Dermis microvascular lymphatic vessel endothelial cell (primary cell): ENCODE measurements around the gene TMEM171. TPM values are rescaled to one million over a fixed set of nuclear protein-coding genes. Genes with fewer than 3 reads are reported as not detected.
A peak's percentile ranks its signal among the peaks of the same experiment; 100 is the strongest.

ENCODE experiments used
- DNase-seq, 2 donors: peaks; one replicate each; pipeline versions ENCODE4 v3.0.0 to v3.0.0-alpha.2; 2010; ENCODE audit warnings: low read depth in 2 of 2
- total RNA-seq: library from RNA; depleted of rRNA; stranded (reverse); fragments of >200 nt; gene quantifications from 2 replicates; pipeline ENCODE4 v1.2.1, GENCODE V29; 2014

TMEM171 gene
- total RNA-seq, 1 donor from 2014 or later: 1.4 TPM

DNA sequence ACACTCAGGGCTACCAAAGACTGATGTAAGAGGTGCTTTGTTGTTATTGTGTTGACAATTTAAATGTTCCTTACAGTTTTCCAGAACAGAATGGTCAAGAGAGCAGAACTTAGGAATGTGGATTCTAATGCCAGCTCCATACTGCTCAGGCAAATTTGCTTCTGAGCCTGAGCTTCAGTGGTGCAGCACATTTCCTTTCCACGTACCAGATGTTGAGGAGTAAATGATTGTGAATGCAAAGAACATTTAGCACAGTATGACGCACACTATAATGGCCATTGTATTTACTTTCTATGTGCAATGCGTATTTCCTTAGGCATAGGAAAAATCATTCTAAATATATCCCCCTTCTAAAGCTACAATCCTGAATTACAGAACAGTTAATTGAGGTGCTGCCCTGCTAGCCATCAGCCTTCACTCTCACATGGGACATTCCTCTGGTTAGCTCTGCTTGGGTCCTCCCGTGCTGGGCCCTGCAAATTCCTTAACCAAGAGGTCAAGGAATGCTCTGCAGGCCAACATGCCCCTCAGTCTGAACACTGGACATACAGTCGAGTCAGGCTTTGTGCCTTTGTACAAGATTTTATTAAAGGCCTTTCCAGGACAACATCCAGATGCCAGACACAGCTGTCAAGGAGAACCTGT is 31.5 kb downstream of the TMEM171 start:
- DNase-seq: peak in 1 of 2 donors; percentile 5

- DNase-seq: no peak
Observed at GRCh38 chr5:73152411-73153388, 32.3 kb downstream of the TMEM171 start.

GRCh38 chr5:73153513-73153912 is 33.1 kb downstream of the TMEM171 start:
- DNase-seq: no peak

GRCh38 chr5:73154208-73155006 is 34.0 kb downstream of the TMEM171 start:
- DNase-seq: no peak

GRCh38 chr5:73155271-73156222 is 35.2 kb downstream of the TMEM171 start:
- no peak for DNase-seq

DNA sequence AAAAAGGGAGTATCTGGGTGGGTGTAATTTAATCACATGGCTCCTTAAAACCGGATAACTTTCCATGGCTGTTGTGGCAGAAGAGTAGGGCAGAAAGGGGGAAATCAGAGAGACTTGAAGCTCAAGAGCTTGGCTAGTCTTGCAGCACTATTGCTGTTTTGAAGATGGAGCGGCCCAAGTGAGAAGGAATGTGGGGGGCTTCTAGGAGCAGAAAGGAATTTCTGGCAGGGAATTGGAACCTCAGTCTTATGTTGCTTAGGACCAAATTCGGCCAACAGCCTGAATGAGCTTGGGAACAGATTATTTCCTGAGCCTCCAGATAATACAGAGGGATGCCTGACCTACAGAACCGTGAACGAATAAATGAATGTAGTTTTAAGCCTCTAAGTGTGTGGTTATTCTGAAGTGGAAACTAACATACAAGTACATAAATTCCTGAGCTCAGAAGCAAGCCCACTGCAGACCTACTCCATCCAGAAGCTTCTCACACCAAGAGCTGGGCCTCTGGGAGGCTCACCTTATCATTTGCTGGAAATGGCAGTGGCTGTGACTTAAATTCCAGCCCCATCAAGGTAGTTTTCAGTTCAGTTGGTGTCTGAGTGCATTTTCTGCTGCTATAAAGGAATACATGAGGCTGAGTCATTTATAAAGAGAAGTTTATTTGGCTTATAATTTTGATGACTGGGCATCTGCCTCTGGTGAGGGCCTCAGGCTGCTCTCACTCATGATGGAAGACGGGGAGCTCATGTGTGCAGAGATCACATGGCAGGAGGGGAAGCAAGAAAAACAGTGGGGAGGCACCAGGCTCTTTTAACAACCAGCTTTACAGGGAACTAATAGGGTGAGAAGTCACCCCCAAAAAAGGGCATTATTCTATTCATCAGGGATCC is 37.3 kb downstream of the TMEM171 start:
- DNase-seq: no peak

GRCh38 chr5:73158313-73158712 is 37.9 kb downstream of the TMEM171 start:
- no peak for DNase-seq

- DNase-seq: no peak
Observed at GRCh38 chr5:73160239-73160671, 39.9 kb downstream of the TMEM171 start.

DNA sequence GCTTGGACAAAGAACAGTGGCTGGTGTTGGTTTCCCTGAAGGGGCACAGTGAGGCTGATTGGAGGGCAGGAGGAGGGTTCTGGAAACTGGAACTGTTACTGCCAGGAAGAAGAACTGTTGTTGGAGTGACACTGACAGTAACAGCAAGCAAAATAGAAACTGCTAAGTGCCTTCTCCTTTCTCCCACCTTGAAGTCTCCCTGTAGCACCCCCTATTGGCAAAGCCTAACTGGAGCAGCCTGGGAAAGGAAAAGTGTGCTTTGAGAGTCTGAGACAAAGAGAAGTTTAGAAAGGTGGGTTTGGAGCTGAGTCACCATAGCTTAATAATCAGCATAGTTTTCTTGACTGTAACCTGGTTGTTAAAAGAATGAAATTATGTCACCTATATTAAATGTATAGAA is 50.1 kb downstream of the TMEM171 start:
- DNase-seq: peak; percentile 3 to 47

DNA sequence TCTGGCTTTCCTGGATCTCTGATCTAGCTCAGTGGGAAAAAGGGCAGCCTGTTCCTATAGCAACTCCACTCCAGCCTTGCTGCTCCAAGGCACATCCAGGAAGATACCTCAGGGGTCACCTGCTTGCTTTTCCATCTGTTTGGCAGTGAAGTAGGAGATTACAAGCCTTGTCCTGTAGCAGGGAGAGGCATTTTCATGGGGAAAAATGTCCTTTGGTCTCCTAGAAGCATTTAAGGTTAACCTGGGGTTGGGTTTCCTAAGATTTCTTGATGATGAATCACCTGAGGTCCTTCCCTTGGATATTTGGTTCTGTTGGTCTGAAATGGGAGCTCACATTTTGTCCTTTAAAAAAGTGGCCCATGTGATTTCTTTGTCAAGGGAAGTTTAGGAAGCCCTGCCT is 51.1 kb downstream of the TMEM171 start:
- no peak for DNase-seq

DNA sequence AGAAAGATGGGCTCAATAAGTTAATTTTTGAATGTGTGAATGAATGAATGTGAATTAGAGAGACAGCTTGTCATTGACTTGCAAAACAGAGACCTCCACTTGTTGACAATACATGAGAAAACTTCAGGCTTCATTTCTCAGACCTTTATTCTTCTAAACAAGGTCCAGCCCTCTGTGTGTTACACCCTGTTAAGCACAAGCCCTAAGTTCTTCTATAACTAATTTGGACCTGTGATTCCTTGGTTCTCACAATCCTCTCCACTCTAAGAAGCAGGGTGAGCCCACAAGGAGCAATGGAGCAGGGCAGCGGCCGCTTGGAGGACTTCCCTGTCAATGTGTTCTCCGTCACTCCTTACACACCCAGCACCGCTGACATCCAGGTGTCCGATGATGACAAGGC is 52.6 kb downstream of the TMEM171 start, which contains the start of gene TMEM174:
TSS of gene TMEM174 (plus strand) at position 243 of the 400 bp plus-strand sequence. CDS start at position 294, 51 bp downstream.
- DNase-seq: no peak

DNA sequence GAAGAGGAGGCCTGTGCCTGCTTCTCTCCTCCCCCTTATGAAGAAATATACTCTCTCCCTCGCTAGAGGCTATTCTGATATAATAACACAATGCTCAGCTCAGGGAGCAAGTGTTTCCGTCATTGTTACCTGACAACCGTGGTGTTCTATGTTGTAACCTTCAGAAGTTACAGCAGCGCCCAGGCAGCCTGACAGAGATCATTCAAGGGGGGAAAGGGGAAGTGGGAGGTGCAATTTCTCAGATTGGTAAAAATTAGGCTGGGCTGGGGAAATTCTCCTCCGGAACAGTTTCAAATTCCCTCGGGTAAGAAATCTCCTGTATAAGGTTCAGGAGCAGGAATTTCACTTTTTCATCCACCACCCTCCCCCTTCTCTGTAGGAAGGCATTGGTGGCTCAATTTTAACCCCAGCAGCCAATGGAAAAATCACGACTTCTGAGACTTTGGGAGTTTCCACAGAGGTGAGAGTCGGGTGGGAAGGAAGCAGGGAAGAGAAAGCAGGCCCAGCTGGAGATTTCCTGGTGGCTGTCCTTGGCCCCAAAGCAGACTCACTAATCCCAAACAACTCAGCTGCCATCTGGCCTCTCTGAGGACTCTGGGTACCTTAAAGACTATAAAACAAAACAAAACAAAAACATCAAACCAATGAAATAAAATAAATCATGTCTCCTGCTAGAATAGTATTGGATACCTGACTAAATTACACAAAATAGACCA is 53.9 kb downstream of the TMEM171 start:
- no peak for DNase-seq

DNA sequence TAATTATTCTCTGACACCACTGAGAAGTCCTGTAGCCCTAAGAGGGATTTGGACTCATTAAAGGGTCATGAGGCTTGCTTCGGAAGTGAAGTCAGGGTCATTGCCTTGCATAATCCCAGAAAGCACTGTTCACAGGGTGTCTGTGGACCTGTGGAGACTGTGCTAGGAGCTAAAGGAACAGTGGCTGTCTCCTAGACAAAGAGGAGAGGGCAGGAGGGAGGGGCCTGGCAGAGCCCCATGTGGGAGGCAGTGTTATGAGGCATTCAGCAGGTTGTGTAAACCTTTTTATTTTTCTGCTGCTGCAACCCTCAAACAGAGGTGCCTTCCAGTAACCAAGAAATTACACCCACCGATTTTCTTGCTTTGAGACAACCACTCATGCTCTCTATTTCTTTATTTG is 55.9 kb downstream of the TMEM171 start:
- no peak for DNase-seq

DNA sequence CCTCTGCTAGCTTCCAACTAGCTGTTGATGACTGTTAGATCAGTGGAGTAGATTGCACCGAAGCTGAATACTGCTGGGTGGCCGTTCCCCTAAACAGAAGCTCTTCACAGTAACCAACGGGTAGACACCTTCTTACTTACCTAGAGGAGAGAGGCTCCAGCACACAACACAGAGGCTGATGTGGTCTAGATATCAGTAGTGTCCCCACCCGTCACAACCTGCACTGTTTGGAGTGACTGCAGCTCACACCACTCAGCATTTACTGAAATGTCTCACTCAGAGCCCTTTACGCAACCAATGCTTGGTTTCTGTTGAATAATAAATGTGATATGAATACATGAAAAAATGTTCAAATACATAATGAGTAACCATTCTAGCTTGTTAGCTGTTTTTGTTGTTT is 57.9 kb downstream of the TMEM171 start:
- no peak for DNase-seq

GRCh38 chr5:73179730-73180129 is 59.4 kb downstream of the TMEM171 start:
- no peak for DNase-seq

DNA sequence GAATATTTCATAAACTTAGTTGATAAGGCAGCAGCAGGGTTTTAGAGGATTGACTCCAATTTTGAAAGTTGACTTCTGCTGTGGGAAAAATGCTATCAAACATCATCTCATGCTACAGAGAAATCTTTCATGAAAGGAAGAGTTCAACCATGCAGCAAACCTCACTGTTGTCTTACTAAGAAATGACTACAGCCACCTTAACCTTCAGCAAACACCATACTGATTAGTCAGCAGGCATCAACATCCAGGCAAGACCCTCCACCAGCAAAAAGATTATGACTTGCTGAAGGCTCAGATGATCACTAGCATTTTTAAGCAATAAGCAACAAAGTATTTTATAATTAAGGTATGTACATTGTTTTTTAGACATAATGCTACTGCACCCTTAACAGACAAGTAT is 60.2 kb downstream of the TMEM171 start:
- DNase-seq: no peak
